MCF 10A (cell line): ENCODE data around the gene IRF2BP1. TPM values are rescaled to one million over a fixed set of nuclear protein-coding genes. Genes with fewer than 3 reads are reported as not detected.

ENCODE experiments used
- BruUV-seq: library from RNA; stranded (reverse); fragments of 400-500 nt; replicated peaks from 2 replicates; lab custom pipeline; 2021; lab: Mats Ljungman, UMichigan
- CTCF ChIA-PET: fragments of 300-600 bp; sonication (Branson Sonifier 250); formaldehyde crosslinking; extraction: SDS; loops from one replicate; lab custom pipeline; 2021; ENCODE audit warnings: antibody characterized with exemption, inconsistent platforms; lab: Yijun Ruan, JAX
- POLR2A ChIA-PET: fragments of 300-600, 350-650 bp; sonication (Branson Sonifier 250); formaldehyde crosslinking; extraction: SDS; loops from one replicate; lab custom pipeline; 2020; ENCODE audit warnings: antibody characterized with exemption, inconsistent platforms; lab: Yijun Ruan, JAX
- DNase-seq: peaks from one replicate; pipeline ENCODE4 v3.0.0-alpha.2; 2018; ENCODE audit not compliant: unreplicated experiment
- H3K27ac Mint-ChIP-seq: one replicate; pipeline ENCODE4 v1.8.0; 2022; ENCODE audit warnings: mild to moderate bottlenecking, low read depth, mixed read lengths; ENCODE audit not compliant: unreplicated experiment
- H3K27me3 Mint-ChIP-seq: one replicate; pipeline ENCODE4 v1.8.0; 2022; ENCODE audit warnings: mixed read lengths; ENCODE audit not compliant: insufficient read depth, unreplicated experiment
- H3K36me3 Mint-ChIP-seq: one replicate; pipeline ENCODE4 v1.8.0; 2022; ENCODE audit warnings: mild to moderate bottlenecking, moderate library complexity, mixed read lengths; ENCODE audit not compliant: insufficient read depth, unreplicated experiment
- H3K4me1 Mint-ChIP-seq: one replicate; pipeline ENCODE4 v1.8.0; 2022; ENCODE audit warnings: mixed read lengths; ENCODE audit not compliant: insufficient read depth, unreplicated experiment
- H3K4me3 Mint-ChIP-seq: one replicate; pipeline ENCODE4 v1.8.0; 2022; ENCODE audit warnings: mild to moderate bottlenecking, moderate library complexity, mixed read lengths; ENCODE audit not compliant: unreplicated experiment
- H3K9me3 Mint-ChIP-seq: one replicate; pipeline ENCODE4 v1.8.0; 2022; ENCODE audit warnings: mixed read lengths; ENCODE audit not compliant: unreplicated experiment
- CTCF ChIP-seq: fragments of 200-600 bp; IDR thresholded peaks from one replicate; pipeline ENCODE4 v1.8.0; 2022; ENCODE audit warnings: antibody characterized with exemption, mild to moderate bottlenecking; ENCODE audit not compliant: unreplicated experiment
- intact Hi-C: fragments of 100-400 bp; cut with micrococcal nuclease; formaldehyde crosslinking; loops from 2 replicates; pipeline ENCODE4 v1.14.1; 2022
- total RNA-seq: library from RNA; stranded (reverse); gene quantifications from 2 replicates; pipeline ENCODE4 v1.2.3, GENCODE V29; 2022

Gene IRF2BP1
- total RNA-seq, 1 experiment from 2014 or later = 18.1 TPM

DNA sequence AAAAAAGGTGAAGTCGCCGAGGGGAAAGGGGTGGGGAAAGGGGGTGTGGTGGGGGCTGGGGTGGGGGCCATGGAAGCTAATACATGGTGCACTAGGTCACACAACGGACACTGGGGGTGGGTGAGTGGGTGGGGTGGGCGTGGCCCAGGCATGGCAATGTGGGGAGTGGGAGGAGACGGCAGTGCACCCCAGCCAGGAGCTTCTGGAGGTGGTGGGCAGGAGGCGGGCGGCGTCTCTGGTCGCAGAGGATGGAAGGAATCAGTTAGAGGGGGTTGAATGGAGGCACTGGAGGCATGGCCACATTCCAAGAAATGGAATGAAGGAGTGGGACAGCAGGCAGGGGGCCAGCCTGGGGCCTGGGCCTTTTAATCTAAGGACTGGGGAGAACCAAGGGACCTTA, 47.8 kb upstream of the IRF2BP1 start:
- H3K9me3 Mint-ChIP-seq = no peaks in the 10 kb centered on the region
- POLR2A ChIA-PET = no interaction called here

GRCh38 chr19:45931055-45931454, 45.1 kb upstream of the IRF2BP1 start:
- peaks cover 22% of the 10 kb centered on the region for H3K27me3 Mint-ChIP-seq
- no peak for TF ChIP-seq CTCF
- H3K36me3 Mint-ChIP-seq = no peaks in the 10 kb centered on the region
- no peak overlapping the region for H3K4me3 Mint-ChIP-seq
- POLR2A ChIA-PET = no interaction called here
- intact Hi-C loops = no loop called here
- no peak for DNase-seq
- no TSS peak for BruUV-seq
- peaks cover 17% of the 10 kb centered on the region for H3K4me1 Mint-ChIP-seq
- no peak overlapping the region for H3K27ac Mint-ChIP-seq
- CTCF ChIA-PET = no interaction called here
- H3K9me3 Mint-ChIP-seq = no peaks in the 10 kb centered on the region

More for the DNA sequence above, 47.8 kb upstream of the IRF2BP1 start:
- intact Hi-C loops = no loop called here
- H3K27me3 Mint-ChIP-seq = peaks cover 34% of the 10 kb centered on the region
- CTCF ChIA-PET = interaction anchor here (0.6 kb wide), 1 partner anchor 391 kb away, joined by 4 read pairs; no protein-coding TSS in a partner anchor
- BruUV-seq = no TSS peak
- H3K27ac Mint-ChIP-seq = no peak overlapping the region
- TF ChIP-seq CTCF = no peak
- H3K4me3 Mint-ChIP-seq = no peak overlapping the region
- H3K4me1 Mint-ChIP-seq = peaks cover 5% of the 10 kb centered on the region
- DNase-seq = no peak
- H3K36me3 Mint-ChIP-seq = no peaks in the 10 kb centered on the region

DNA sequence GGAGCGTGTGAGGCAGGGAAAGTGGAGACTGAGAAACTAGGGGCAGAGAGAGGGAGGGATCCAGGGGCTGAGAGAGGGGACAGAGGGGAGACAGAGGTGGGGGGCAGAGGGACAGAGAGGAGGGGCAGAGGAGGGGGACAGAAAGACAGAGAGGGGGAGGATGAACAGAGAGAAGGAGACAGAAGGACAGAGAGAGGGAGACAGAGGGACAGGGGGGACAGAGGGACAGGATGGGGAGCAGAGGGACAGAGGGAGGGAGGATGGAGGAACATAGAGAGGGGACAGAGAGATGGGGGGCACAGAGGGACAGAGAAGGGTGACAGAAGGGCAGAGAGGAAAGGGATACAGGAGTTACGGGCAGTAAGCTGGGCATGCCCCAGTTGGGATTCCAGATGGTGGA, 43.3 kb upstream of the IRF2BP1 start:
- H3K4me3 Mint-ChIP-seq = no peak overlapping the region
- peaks cover 17% of the 10 kb centered on the region for H3K4me1 Mint-ChIP-seq
- peaks cover 11% of the 10 kb centered on the region for H3K27me3 Mint-ChIP-seq
- H3K36me3 Mint-ChIP-seq = no peaks in the 10 kb centered on the region
- intact Hi-C loops = no loop called here
- ChIA-PET CTCF (no interaction called here), POLR2A (no interaction called here)
- TF ChIP-seq CTCF = no peak
- no peaks in the 10 kb centered on the region for H3K9me3 Mint-ChIP-seq
- BruUV-seq = no TSS peak
- H3K27ac Mint-ChIP-seq = no peak overlapping the region
- no peak for DNase-seq

- intact Hi-C loops = no loop called here
- H3K27ac Mint-ChIP-seq = no peak overlapping the region
- H3K36me3 Mint-ChIP-seq = no peaks in the 10 kb centered on the region
- BruUV-seq = no TSS peak
- peak overlapping the region; percentile 32 for H3K4me3 Mint-ChIP-seq
- H3K27me3 Mint-ChIP-seq = peaks cover 11% of the 10 kb centered on the region
- peaks cover 17% of the 10 kb centered on the region for H3K4me1 Mint-ChIP-seq
- ChIA-PET CTCF (interaction anchor here (0.7 to 0.9 kb wide), 2 partner anchors 74 to 83 kb away, joined by 3 to 4 read pairs; no protein-coding TSS in a partner anchor), POLR2A (interaction anchor here (0.6 to 1.4 kb wide), 4 partner anchors 9 to 58 kb away, joined by 3 to 5 read pairs (median 4); partner anchors contain the start of gene MYPOP)
- DNase-seq = peak; percentile 96
- no peak for TF ChIP-seq CTCF
- H3K9me3 Mint-ChIP-seq = no peaks in the 10 kb centered on the region
Measured at GRCh38 chr19:45927565-45928261, 41.8 kb upstream of the IRF2BP1 start.
